ENCODE measurements around the gene APOA5. TPM values are rescaled to one million over a fixed set of nuclear protein-coding genes. Genes with fewer than 3 reads are reported as not detected.
A peak's percentile ranks its signal among the peaks of the same experiment; 100 is the strongest.

APOA5 gene
- total RNA-seq, 1 experiment from 2014 or later, result 0.11 TPM

DNA sequence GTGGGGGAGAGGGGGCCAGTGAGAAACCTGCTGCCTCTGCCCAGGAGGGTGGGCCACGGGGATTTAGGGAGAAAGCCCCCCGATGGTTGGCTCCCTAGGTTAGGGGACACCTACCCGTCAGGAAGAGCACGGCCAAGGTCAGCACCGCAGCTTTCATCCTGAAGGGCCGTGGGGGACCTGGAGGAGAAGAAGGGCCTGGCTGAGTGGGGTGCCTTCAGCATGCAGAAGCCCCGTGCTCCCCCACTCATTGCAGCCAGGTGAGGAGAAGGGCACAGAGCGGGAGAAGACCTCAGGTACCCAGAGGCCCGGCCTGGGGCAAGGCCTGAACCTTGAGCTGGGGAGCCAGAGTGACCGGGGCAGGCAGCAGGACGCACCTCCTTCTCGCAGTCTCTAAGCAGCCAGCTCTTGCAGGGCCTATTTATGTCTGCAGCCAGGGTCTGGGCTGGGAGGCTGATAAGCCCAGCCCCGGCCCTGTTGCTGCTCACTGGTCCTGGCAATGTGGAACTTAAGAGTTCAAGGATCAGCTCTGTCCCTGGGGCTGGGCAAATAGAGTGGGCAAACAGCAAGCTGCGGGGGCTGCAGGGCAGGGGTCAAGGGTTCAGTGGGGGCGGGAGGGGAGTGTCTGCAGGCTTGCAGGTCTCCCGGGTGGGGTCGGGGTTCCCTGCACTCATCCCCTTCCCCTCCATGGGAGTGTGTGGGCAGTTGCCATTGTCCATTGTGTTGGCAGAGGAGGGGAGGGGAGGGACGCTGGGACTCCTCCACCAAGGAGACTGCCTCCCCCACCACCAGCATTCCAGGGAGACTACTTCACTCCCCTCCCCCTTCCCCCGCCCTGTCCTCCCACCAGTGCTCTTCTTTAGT is 45.8 kb upstream of the APOA5 start, which contains the start of gene APOA1:
APOA1 (minus strand) TSS at position 392 of the 861 bp plus-strand sequence; CDS start at position 157, 235 bp downstream.
- TF ChIP-seq CTCF (conservative IDR thresholded peaks at IDR 0.05), result no peak
- Histone ChIP-seq H2BK20ac (ENCODE audit: low read depth, low read length, poor library complexity, severe bottlenecking) (no peak within 1 kb of the TSS), H4K91ac (ENCODE audit: insufficient read length, low read depth, low read length) (no peak within 1 kb of the TSS), H2AFZ (ENCODE audit: low read length) (no peak within 1 kb of the TSS), H3K23ac (ENCODE audit: insufficient read length, low read depth, low read length) (no peak within 1 kb of the TSS), H3K4me1 (ENCODE audit: insufficient read depth, low read length) (no peaks in the 10 kb centered on the region), H3K23me2 (ENCODE audit: insufficient read length, low read depth, low read length, poor library complexity, severe bottlenecking) (peaks cover 6% of the 10 kb centered on the region), H2AK5ac (ENCODE audit: insufficient read length, low read length) (no peak within 1 kb of the TSS), H3K9ac (ENCODE audit: extremely low read depth, insufficient read length, low read length) (no peak within 1 kb of the TSS), H3K18ac (ENCODE audit: insufficient read length, low read depth, low read length) (no peak within 1 kb of the TSS), H3K79me1 (ENCODE audit: insufficient read depth, low read depth, low read length, poor library complexity, severe bottlenecking) (no peaks in the 10 kb centered on the region), H4K5ac (ENCODE audit: insufficient read length, low read depth, low read length) (no peak within 1 kb of the TSS), H2BK12ac (ENCODE audit: insufficient read length, low read depth, low read length) (no peak within 1 kb of the TSS), H4K20me1 (ENCODE audit: control insufficient read depth, insufficient read depth, insufficient read length) (no peaks in the 10 kb centered on the region), H3K4me2 (ENCODE audit: insufficient read depth, insufficient read length, low read length) (no peak within 1 kb of the TSS), H2BK5ac (ENCODE audit: insufficient read length, low read length) (no peak within 1 kb of the TSS), H4K8ac (replicated peaks; ENCODE audit: insufficient read length, low read depth, low read length) (no peak within 1 kb of the TSS), H3K27me3 (ENCODE audit: insufficient read depth, low read length) (no peaks in the 10 kb centered on the region), H3K79me2 (ENCODE audit: insufficient read depth, low read length) (no peaks in the 10 kb centered on the region), H3K4ac (ENCODE audit: low read depth, low read length) (no peak within 1 kb of the TSS), H2BK120ac (ENCODE audit: low read depth, low read length, poor library complexity, severe bottlenecking) (no peak within 1 kb of the TSS), H2BK15ac (ENCODE audit: low read depth, low read length) (no peak within 1 kb of the TSS), H3K27ac (ENCODE audit: insufficient read length, low read depth, low read length) (no peak within 1 kb of the TSS), H3K14ac (ENCODE audit: insufficient read depth, low read length) (no peak within 1 kb of the TSS; the same call in 1 of the 2 replicates), H3T11ph (ENCODE audit: low read length) (no peak within 1 kb of the TSS), H3K56ac (ENCODE audit: insufficient read length, low read depth, low read length) (no peak within 1 kb of the TSS), H3K9me3 (ENCODE audit: control insufficient read depth, low read depth, low read length) (no peaks in the 10 kb centered on the region)
- Mint-ChIP-seq H3K36me3 (ENCODE audit: insufficient read depth in 1 of 3, low read depth in 3 of 3) (no peaks in the 10 kb centered on the region; a peak in 1 of 7 replicates), H3K4me3 (peak within 1 kb of the TSS in 1 of 2 experiments; percentile 12; a peak in 1 of 5 replicates), H3K4me1 (peaks cover 39 to 43% of the 10 kb centered on the region in 2 experiments), H3K27me3 (ENCODE audit: low read depth) (peaks cover 19% of the 10 kb centered on the region), H3K9me3 (no peaks in the 10 kb centered on the region), H3K27ac (peak within 1 kb of the TSS in 1 of 3 experiments; percentile 53; a peak in 3 of 7 replicates)
- no peak for DNase-seq
- no CpG with 5 or more reads among the region's 19 CpGs for WGBS (ENCODE audit: extremely low coverage, insufficient read length, low lambda C conversion rate)

Data from H9 (cell line).